WTC11 (cell line): ENCODE results near the gene PTPN7. TPM values are rescaled to one million over a fixed set of nuclear protein-coding genes. Genes with fewer than 3 reads are reported as not detected.

ENCODE experiments used
- ATAC-seq: fragments of 200-7000 bp; cut with Tn5 transposase; 2 replicates; pipeline ENCODE4 v1.10.0; 2021; ENCODE audit warnings: mild to moderate bottlenecking, moderate library complexity
- CTCF ChIA-PET: fragments of 300-600 bp; sonication (Branson Sonifier 250); formaldehyde crosslinking; loops from one replicate; lab custom pipeline; 2021; ENCODE audit warnings: antibody characterized with exemption; lab: Charles Lee
- POLR2A ChIA-PET: fragments of 350-600 bp; sonication (Branson Sonifier 250); formaldehyde crosslinking; loops from one replicate; lab custom pipeline; 2021; ENCODE audit warnings: antibody characterized with exemption; lab: Charles Lee
- DNase-seq: peaks from one replicate; pipeline ENCODE4 v3.0.0; 2021; ENCODE audit warnings: low spot score
- H3K27ac Mint-ChIP-seq: 2 replicates; pipeline ENCODE4 v1.8.0; 2021; ENCODE audit warnings: mixed read lengths
- H3K27me3 Mint-ChIP-seq: 2 replicates; pipeline ENCODE4 v1.8.0; 2021; ENCODE audit warnings: low read depth, mild to moderate bottlenecking, moderate library complexity, mixed read lengths
- H3K36me3 Mint-ChIP-seq: 2 replicates; pipeline ENCODE4 v1.8.0; 2021; ENCODE audit warnings: mixed read lengths
- H3K4me1 Mint-ChIP-seq: 2 replicates; pipeline ENCODE4 v1.8.0; 2022; ENCODE audit warnings: mixed read lengths
- H3K4me3 Mint-ChIP-seq: 2 replicates; pipeline ENCODE4 v1.8.0; 2021; ENCODE audit warnings: mild to moderate bottlenecking, moderate library complexity, mixed read lengths
- H3K9me3 Mint-ChIP-seq: 2 replicates; pipeline ENCODE4 v1.8.0; 2021; ENCODE audit warnings: mixed read lengths
- CBFB ChIP-seq: sonication (generic); formaldehyde crosslinking; IDR thresholded peaks from 2 replicates; pipeline ENCODE4 v1.8.1; 2022; ENCODE audit warnings: mild to moderate bottlenecking, low read depth, missing genetic modification reagents
- E2F1 ChIP-seq: sonication (generic); formaldehyde crosslinking; IDR thresholded peaks from 2 replicates; pipeline ENCODE4 v1.8.0; 2022; ENCODE audit warnings: mild to moderate bottlenecking, missing genetic modification reagents
- E2F5 ChIP-seq: sonication (generic); formaldehyde crosslinking; IDR thresholded peaks from 2 replicates; pipeline ENCODE4 v1.8.1; 2022; ENCODE audit warnings: mild to moderate bottlenecking, moderate library complexity, missing genetic modification reagents
- FOXJ3 ChIP-seq: sonication (generic); formaldehyde crosslinking; IDR thresholded peaks from 2 replicates; pipeline ENCODE4 v1.9.0; 2021; ENCODE audit warnings: missing genetic modification reagents, mild to moderate bottlenecking, borderline replicate concordance
- HMGXB4 ChIP-seq: sonication (generic); formaldehyde crosslinking; IDR thresholded peaks from 2 replicates; pipeline ENCODE4 v1.8.1; 2023; ENCODE audit warnings: mild to moderate bottlenecking, moderate library complexity, missing genetic modification reagents
- IRF2 ChIP-seq: sonication (generic); formaldehyde crosslinking; IDR thresholded peaks from 2 replicates; pipeline ENCODE4 v1.8.0; 2022; ENCODE audit warnings: low read depth, missing genetic modification reagents, borderline replicate concordance
- JUN ChIP-seq: sonication (generic); formaldehyde crosslinking; IDR thresholded peaks from 2 replicates; pipeline ENCODE4 v1.8.0; 2023; ENCODE audit warnings: mild to moderate bottlenecking, missing genetic modification reagents
- NFE2L1 ChIP-seq: sonication (generic); formaldehyde crosslinking; IDR thresholded peaks from 2 replicates; pipeline ENCODE4 v1.8.1; 2023; ENCODE audit warnings: missing genetic modification reagents
- NR1H2 ChIP-seq: sonication (generic); formaldehyde crosslinking; IDR thresholded peaks from 2 replicates; pipeline ENCODE4 v1.9.0; 2021; ENCODE audit warnings: mild to moderate bottlenecking, moderate library complexity, missing genetic modification reagents
- PRDM15 ChIP-seq: sonication (generic); formaldehyde crosslinking; IDR thresholded peaks from 2 replicates; pipeline ENCODE4 v1.8.0; 2022; ENCODE audit warnings: missing genetic modification reagents
- PREB ChIP-seq: sonication (generic); formaldehyde crosslinking; IDR thresholded peaks from 2 replicates; pipeline ENCODE4 v1.8.1; 2022; ENCODE audit warnings: mild to moderate bottlenecking, missing genetic modification reagents, moderate library complexity, borderline replicate concordance
- RORB ChIP-seq: fragments of 250-450 bp; sonication (Bioruptor Pico); IDR thresholded peaks from 2 replicates; pipeline ENCODE4 v1.9.0; 2021; ENCODE audit warnings: mild to moderate bottlenecking
- SMAD4 ChIP-seq: sonication (generic); formaldehyde crosslinking; IDR thresholded peaks from 2 replicates; pipeline ENCODE4 v1.8.0; 2022; ENCODE audit warnings: mild to moderate bottlenecking, missing genetic modification reagents
- SP1 ChIP-seq: sonication (generic); formaldehyde crosslinking; conservative IDR thresholded peaks from 2 replicates; pipeline ENCODE4 v1.8.1; 2022; ENCODE audit warnings: missing genetic modification reagents
- TEAD4 ChIP-seq: sonication (generic); formaldehyde crosslinking; IDR thresholded peaks from 2 replicates; pipeline ENCODE4 v1.8.0; 2022; ENCODE audit warnings: mild to moderate bottlenecking, missing genetic modification reagents
- ZBTB21 ChIP-seq: sonication (generic); formaldehyde crosslinking; IDR thresholded peaks from 2 replicates; pipeline ENCODE4 v1.8.1; 2023; ENCODE audit warnings: mild to moderate bottlenecking, missing genetic modification reagents, borderline replicate concordance
- ZBTB43 ChIP-seq: sonication (generic); formaldehyde crosslinking; IDR thresholded peaks from 2 replicates; pipeline ENCODE4 v1.8.1; 2023; ENCODE audit warnings: mild to moderate bottlenecking, missing genetic modification reagents
- ZMAT4 ChIP-seq: fragments of 250-450 bp; sonication (Bioruptor Pico); IDR thresholded peaks from 2 replicates; pipeline ENCODE4 v1.9.0; 2021; ENCODE audit warnings: mild to moderate bottlenecking
- ZNF232 ChIP-seq: sonication (generic); formaldehyde crosslinking; IDR thresholded peaks from 2 replicates; pipeline ENCODE4 v1.8.0; 2022; ENCODE audit warnings: mild to moderate bottlenecking, missing genetic modification reagents
- total RNA-seq: library from RNA; stranded (reverse); gene quantifications from 3 replicates; pipeline ENCODE4 v1.2.3, GENCODE V29; 2021

Gene PTPN7
- total RNA-seq, 1 experiment from 2014 or later: 0.98 TPM

GRCh38 chr1:202203238-202204039, 43.0 kb upstream of the PTPN7 start:
- ATAC-seq: no peak

GRCh38 chr1:202202500-202203168, 42.2 kb upstream of the PTPN7 start:
- ChIA-PET POLR2A (no interaction called here), CTCF (interaction anchor here (1.0 to 2.5 kb wide), 5 partner anchors 10 to 48 kb away, joined by 3 to 7 read pairs (median 4); no protein-coding TSS in a partner anchor)
- H3K4me3 Mint-ChIP-seq: no peak overlapping the region
- no peaks in the 10 kb centered on the region for H3K27me3 Mint-ChIP-seq
- no peaks in the 10 kb centered on the region for H3K9me3 Mint-ChIP-seq
- DNase-seq (no peak), ATAC-seq (no peak)
- H3K4me1 Mint-ChIP-seq: 0 out of 2 replicates have a peak, but pooled peaks cover 3% of the 10 kb centered on the region
- H3K36me3 Mint-ChIP-seq: no peaks in the 10 kb centered on the region
- H3K27ac Mint-ChIP-seq: no peak overlapping the region
- TF ChIP-seq ZBTB21 (CRISPR knock-in tag): no peak

More at GRCh38 chr1:202203238-202204039, 43.0 kb upstream of the PTPN7 start:
- CTCF ChIA-PET: interaction anchor here (0.9 to 2.5 kb wide), 5 partner anchors 11 to 27 kb away, joined by 3 to 7 read pairs (median 4); no protein-coding TSS in a partner anchor
- H3K4me1 Mint-ChIP-seq: 0 out of 2 replicates have a peak, but pooled peaks cover 3% of the 10 kb centered on the region
- no peak overlapping the region for H3K4me3 Mint-ChIP-seq
- no peak for TF ChIP-seq FOXJ3 (CRISPR knock-in tag)
- no peak for TF ChIP-seq ZMAT4 (CRISPR knock-in tag)
- TF ChIP-seq IRF2: no peak
- TF ChIP-seq E2F5 (CRISPR knock-in tag): no peak
- TF ChIP-seq PREB (CRISPR knock-in tag): no peak
- TF ChIP-seq JUN (CRISPR knock-in tag): no peak
- no peak for TF ChIP-seq RORB (CRISPR knock-in tag)
- TF ChIP-seq SMAD4 (CRISPR knock-in tag): no peak
- TF ChIP-seq ZNF232 (CRISPR knock-in tag): no peak
- no peak for TF ChIP-seq E2F1
- no peak for TF ChIP-seq NFE2L1 (CRISPR knock-in tag)
- TF ChIP-seq SP1: no peak
- TF ChIP-seq TEAD4: no peak
- TF ChIP-seq HMGXB4 (CRISPR knock-in tag): no peak
- H3K27me3 Mint-ChIP-seq: no peaks in the 10 kb centered on the region; the same call in 1 of the 2 replicates
- POLR2A ChIA-PET: no interaction called here
- no peaks in the 10 kb centered on the region for H3K36me3 Mint-ChIP-seq
- no peak for DNase-seq
- H3K9me3 Mint-ChIP-seq: no peaks in the 10 kb centered on the region
- no peak overlapping the region for H3K27ac Mint-ChIP-seq

- no peaks in the 10 kb centered on the region for H3K36me3 Mint-ChIP-seq
- no peak for TF ChIP-seq PRDM15
- TF ChIP-seq CBFB (CRISPR knock-in tag): no peak
- no peak for TF ChIP-seq NR1H2 (CRISPR knock-in tag)
- TF ChIP-seq ZBTB43 (CRISPR knock-in tag): no peak
- CTCF ChIA-PET: interaction anchor here (1.0 to 2.5 kb wide), 5 partner anchors 9 to 47 kb away, joined by 3 to 7 read pairs (median 4); no protein-coding TSS in a partner anchor
- H3K4me3 Mint-ChIP-seq: no peak overlapping the region
- 0 out of 2 replicates have a peak, but pooled peaks cover 3% of the 10 kb centered on the region for H3K4me1 Mint-ChIP-seq
- no peak for ATAC-seq
- H3K9me3 Mint-ChIP-seq: no peaks in the 10 kb centered on the region
- POLR2A ChIA-PET: no interaction called here
- DNase-seq: no peak
- no peak overlapping the region for H3K27ac Mint-ChIP-seq
- no peaks in the 10 kb centered on the region for H3K27me3 Mint-ChIP-seq
Measured at GRCh38 chr1:202201971-202202370, 41.6 kb upstream of the PTPN7 start.
